Colon (tissue), 2 donors: Measurements from ENCODE around the gene PRKCE.

Experiments used
- FAIRE-seq: peaks from 2 replicates; lab custom pipeline; 2012; peaks lifted over from hg19 to GRCh38; lab: Jason Lieb, UNC
- donor health status: control.
- donor health status: control.

Gene PRKCE

GRCh38 chr2:46153996-46154753 lies 502.7 kb downstream of the PRKCE start:
- FAIRE-seq = no peak

GRCh38 chr2:46157072-46157965 lies 505.8 kb downstream of the PRKCE start:
- no peak for FAIRE-seq

GRCh38 chr2:46157966-46158310 lies 506.5 kb downstream of the PRKCE start:
- FAIRE-seq = no peak

- no peak for FAIRE-seq
Measured at GRCh38 chr2:46158661-46159060, 507.2 kb downstream of the PRKCE start.

DNA sequence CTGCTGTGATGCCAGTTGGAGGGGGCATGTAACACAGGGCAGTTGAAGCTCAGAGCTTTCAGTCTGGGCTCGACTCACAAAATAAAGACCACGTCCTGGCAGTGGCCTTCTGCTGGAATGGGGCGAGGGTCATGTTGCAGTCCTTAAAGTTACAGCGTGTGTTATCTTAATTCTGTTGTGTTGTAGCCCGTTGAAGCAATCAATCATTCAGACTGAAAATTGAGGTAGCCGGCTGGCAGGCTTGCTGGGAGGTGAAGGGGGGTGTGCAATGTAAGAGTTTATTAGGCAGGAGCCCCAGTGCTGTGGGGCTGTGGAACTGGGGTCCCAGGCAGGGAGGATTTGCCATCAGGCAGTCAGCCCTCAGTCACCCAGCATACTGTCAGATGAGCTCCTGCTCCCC lies 508.9 kb downstream of the PRKCE start:
- FAIRE-seq = no peak

DNA sequence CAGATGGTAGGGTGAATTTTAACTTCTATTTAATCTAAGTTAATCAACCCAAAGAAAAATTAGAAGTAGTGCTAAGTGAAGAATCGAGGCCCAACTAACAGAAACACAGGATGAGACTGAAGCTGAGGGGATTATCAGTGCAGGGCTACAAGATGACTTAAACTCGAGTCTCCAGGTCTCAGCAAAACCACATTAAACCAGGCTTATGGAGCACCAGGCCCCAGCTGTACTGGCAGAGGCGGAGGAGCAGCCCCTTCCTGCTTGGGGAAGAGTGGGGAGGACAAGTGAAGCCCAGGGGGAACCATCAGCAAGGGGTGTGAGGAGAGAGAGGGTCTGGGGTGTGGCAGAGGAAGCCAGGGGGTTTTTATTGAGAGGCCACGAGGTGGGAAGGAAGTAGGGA lies 509.8 kb downstream of the PRKCE start:
- no peak for FAIRE-seq

DNA sequence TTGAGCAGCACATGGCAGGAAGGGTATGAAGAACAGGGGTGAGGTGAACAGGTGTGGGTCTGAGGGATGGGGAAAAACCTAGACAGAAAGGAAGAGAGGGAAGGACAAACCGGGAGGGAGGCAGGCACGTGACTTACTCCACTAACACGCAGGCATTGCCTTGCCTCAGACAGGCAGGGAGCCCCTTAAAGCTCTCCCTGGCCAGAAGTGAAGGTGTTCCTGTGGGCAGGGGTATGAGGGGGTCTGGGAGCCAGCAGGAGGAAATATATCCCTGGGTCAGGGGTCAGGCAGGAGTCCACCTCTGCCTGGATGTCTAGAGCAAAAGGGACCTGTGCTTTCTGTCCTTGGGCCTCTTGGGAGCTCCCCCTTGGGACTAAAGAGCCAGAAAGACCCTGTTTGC lies 510.4 kb downstream of the PRKCE start:
- no peak for FAIRE-seq

DNA sequence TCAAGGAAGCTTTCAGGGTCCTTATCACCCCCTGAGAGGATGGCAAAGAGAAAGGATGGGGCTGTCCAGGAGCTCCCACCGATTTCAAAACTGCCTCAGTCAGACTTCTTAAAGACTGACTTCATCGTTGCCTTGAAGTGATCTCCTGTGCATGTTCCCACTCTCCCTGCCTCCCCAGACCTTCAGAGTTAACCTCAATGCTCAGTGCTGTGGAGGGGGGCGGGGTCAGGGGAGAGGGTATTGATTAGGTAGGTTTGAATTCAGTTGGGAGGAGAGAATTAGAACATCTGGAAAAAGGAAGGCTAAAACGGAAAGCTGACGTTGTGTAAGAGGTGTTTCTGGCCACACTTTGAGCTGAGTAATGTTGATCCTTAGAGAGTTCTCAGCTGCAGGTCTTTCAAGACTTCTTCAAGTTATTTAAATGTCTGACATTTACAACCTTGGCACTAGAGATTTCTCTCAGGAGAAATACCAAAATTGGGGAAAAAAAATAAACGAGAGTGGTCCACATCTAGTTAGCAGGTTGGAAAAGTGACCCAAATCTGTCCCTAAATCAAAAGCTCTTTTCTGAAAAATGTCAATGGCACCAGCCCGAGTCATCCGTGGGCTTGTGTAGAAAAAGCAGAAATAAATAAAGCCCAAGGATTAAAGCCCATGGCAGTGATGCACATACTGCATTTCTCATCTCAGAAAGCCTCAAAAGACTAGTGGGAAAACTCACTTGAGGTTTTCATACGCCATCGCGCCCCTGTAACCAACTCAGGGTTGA lies 511.0 kb downstream of the PRKCE start:
- no peak for FAIRE-seq

DNA sequence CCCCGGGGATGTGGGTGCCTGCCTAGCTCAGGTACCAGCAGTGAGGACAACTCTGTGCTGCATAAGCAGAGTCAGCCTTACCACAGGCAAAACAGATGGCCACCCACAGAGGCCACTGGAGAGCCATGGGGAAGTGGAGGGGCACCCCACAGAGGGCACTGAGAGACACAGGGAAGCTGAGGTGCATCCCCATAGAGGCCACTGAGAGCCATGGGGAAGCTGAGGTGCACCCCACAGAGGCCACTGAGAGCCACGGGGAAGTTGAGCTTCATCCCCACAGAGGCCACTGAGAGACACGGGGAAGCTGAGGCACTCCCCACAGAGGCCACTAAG lies 511.6 kb downstream of the PRKCE start:
- FAIRE-seq = no peak

DNA sequence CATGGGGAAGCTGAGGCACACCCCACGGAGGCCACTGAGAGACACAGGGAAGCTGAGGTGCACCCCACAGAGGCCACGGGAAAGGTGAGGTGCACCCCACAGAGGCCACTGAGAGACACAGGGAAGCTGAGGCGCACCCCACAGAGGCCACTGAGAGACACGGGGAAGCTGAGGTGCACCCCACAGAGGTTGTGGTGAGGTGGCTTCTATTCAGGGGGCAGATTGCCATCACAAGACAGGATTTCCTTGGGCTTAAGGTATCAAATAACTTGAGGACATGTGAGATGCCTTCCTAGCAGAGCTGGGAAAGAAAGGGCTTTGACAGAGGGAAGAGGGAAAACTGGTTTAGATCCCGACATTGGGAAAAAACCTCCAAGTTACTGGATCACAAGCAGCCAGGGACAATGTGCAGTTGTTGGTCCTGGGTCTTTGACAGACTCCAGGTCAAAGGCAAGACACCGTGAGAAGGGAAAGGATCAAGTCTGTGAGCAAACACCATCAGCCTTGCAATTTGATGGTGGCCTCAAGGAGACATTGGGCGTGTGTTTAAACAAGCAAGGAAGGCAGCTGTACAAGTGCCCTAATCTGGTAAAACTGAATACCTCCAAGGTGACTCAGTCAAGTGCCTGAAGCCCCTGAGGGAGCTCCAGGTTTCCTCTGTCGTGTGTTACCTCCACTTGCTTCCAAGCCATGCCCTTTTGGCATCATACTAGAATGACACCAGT lies 512.5 kb downstream of the PRKCE start:
- FAIRE-seq = no peak

DNA sequence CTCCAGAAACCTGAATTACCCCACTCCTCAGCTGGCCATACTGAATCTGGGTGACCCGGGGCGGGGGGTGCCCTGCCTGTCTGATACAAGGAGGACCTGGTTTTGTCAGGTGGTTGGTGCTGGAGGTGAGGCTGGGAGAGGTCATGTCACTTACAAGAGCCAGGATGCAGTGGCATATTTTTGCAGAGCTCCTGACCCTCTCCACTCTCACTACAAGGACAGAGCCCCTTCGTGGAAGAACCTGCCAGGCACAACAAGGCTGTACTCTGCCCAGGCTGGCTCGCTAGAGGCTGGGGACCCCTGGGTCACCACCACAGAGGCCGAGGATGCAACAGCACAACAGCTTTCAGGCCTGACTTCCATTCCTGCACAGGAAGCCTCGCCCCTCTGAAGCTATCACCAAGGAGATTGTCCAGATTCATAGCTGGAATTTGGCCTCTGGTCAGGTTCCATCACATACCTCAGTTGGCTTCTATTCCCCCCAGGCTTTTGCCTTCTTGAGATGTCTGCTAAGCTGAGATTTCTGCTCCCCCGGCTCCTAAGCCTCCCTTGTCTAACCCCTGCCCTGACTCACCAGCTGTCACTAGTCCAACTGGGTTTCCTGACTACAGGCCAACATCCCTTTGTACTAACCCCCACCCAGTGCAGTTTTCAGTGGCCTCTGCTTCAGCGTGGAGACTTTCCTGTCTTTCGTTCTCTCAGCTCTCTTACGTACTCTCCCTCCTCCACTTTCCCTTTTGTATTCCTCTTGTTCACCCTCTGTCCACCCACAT lies 513.2 kb downstream of the PRKCE start:
- no peak for FAIRE-seq

- no peak for FAIRE-seq
Measured at GRCh38 chr2:46165916-46166315, 514.4 kb downstream of the PRKCE start.

DNA sequence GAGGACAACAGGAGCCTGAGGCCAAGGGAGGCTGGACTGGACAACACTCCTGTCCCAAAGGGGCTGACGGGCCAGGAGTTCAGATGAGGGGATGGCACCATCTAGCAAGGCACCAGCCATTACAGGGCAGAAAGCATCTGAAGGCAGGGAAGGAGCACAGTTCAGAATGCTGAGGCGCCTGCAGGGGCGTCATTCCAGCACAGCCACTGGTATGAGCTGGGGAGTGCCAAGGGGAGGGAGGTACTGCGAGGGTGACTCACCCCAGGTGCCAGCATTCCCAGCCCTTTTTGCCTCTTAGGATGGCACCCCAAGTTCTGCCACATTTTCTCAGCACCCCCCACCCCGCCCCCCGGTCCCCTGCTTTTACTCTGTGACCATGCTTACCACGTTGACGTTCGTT lies 515.9 kb downstream of the PRKCE start:
- FAIRE-seq = no peak

DNA sequence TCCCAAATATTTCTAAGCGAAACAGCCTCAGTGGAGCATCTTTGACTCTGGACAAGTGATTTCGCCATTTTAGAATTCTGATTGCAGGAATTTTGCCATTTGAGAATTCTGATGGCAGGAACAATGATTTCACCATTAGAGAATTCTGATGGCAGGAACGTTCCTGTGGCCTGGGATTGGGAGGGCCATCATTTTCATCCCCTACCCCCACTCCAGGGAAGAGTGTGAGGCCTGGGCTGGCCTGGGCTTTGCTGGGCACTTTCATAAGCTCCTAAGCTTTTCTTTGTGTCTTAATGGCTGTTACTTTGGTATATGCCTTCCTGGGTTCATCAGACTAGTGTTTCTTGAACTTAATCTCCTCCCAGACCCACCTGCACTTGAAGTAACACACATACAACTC lies 516.4 kb downstream of the PRKCE start:
- FAIRE-seq = no peak

DNA sequence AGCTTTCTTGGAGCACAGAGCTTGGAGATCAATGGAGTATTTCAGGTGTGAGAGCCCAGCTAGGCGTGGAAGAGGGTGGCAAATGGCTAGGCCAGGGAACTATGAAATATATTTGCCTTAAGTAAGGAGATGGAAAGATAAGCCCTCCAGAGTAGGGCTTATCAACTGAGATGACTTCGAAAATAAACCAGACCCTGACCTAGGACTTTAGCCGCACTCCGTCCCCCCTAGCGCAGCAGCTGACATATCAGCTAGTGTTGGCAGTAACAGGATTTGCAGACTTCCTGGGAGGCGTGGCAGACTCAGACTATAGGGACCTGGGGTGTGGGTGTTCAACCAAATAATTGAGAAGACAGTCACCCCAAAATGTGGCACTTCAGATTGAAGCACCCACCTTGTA lies 518.0 kb downstream of the PRKCE start:
- no peak for FAIRE-seq

GRCh38 chr2:46170026-46170425 lies 518.6 kb downstream of the PRKCE start:
- FAIRE-seq = no peak

- FAIRE-seq = no peak
Measured at GRCh38 chr2:46170611-46171350, 519.3 kb downstream of the PRKCE start.

DNA sequence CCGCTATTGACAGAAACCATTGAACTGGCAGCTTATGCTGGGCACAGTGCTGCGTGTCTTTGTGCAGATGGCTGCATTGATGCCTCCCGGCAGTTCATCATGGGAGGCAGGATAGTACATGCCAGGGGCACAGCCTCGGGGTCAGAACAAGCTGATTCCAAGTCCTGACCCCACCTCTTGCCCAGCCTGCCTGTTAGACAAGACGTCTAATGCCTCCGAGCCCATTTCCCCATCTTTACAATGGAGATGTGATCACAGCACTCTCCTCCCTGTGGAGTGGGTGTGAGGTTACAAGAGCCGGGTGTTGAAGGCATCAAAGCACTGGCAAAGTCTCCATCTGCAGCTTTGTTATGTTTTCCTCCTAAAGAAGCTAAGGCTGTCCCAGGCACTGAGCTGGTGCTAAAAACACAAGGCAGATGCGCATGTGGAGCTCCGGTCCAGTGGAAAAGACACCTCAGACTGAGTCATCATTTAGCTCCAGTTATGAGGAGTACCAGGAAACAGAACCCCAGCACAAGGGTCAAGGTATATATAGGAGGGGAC lies 520.0 kb downstream of the PRKCE start:
- FAIRE-seq = no peak

- no peak for FAIRE-seq
Measured at GRCh38 chr2:46171996-46172546, 520.6 kb downstream of the PRKCE start.

GRCh38 chr2:46173030-46173429 lies 521.6 kb downstream of the PRKCE start:
- no peak for FAIRE-seq
